Stomach (tissue), 4 donors: ENCODE results near the gene GAPT.

Source experiments
- CTCF ChIP-seq, 7 experiments: fragments of 450-650 bp in 4 of 7; fragments of 200-600 bp in 3 of 7; sonication (generic) in 3 of 7; IDR thresholded peaks; one replicate each; pipeline ENCODE4 v1.5.1; 2016 to 2019; ENCODE audit warnings: antibody characterized with exemption in 7 of 7, control low read depth in 2 of 7, mild to moderate bottlenecking in 1 of 7
- POLR2A ChIP-seq, 4 donors: fragments of 450-650 bp; IDR thresholded peaks; one replicate each; pipeline ENCODE4 v1.6.1; 2016; ENCODE audit warnings: antibody characterized with exemption in 4 of 4, control low read depth in 2 of 4, mild to moderate bottlenecking in 1 of 4, moderate library complexity in 1 of 4
- POLR2AphosphoS5 ChIP-seq, 3 donors: sonication (generic); formaldehyde crosslinking; IDR thresholded peaks; one replicate each; pipeline ENCODE4 v1.6.1; 2016; ENCODE audit warnings: antibody characterized with exemption in 3 of 3

GRCh38 chr5:58462154-58462553 is 29.1 kb upstream of the GAPT start:
- no peak for TF ChIP-seq POLR2A (IDR thresholded peaks at IDR 0.05)
- TF ChIP-seq CTCF (IDR thresholded peaks at IDR 0.05) = no peak
- TF ChIP-seq POLR2AphosphoS5 (IDR thresholded peaks at IDR 0.05) = no peak
